KOPT-K1 (cell line): ENCODE results near the gene INPP5J.
"Not testable (repeated sequence)": the region's sequence is repeated elsewhere in the genome, so short reads cannot be mapped to it uniquely, and the experiment has no call there.

Experiments used
- H3K27ac ChIP-seq: fragments of 200-600 bp; sonication (generic); 2 replicates; pipeline ENCODE4 v1.5.1; 2016; ENCODE audit warnings: antibody characterized with exemption, mild to moderate bottlenecking, low read depth, low read length; ENCODE audit not compliant: poor library complexity, severe bottlenecking
- H3K36me3 ChIP-seq: fragments of 200-600 bp; sonication (generic); 2 replicates; pipeline ENCODE4 v1.5.1; 2017; ENCODE audit warnings: antibody characterized with exemption, mild to moderate bottlenecking, low read length, moderate library complexity; ENCODE audit not compliant: insufficient read depth
- H3K9me3 ChIP-seq: fragments of 200-600 bp; sonication (generic); 2 replicates; pipeline ENCODE4 v1.5.1; 2017; ENCODE audit warnings: antibody characterized with exemption, low read length, mild to moderate bottlenecking; ENCODE audit not compliant: insufficient read depth, poor library complexity, severe bottlenecking

INPP5J gene

DNA sequence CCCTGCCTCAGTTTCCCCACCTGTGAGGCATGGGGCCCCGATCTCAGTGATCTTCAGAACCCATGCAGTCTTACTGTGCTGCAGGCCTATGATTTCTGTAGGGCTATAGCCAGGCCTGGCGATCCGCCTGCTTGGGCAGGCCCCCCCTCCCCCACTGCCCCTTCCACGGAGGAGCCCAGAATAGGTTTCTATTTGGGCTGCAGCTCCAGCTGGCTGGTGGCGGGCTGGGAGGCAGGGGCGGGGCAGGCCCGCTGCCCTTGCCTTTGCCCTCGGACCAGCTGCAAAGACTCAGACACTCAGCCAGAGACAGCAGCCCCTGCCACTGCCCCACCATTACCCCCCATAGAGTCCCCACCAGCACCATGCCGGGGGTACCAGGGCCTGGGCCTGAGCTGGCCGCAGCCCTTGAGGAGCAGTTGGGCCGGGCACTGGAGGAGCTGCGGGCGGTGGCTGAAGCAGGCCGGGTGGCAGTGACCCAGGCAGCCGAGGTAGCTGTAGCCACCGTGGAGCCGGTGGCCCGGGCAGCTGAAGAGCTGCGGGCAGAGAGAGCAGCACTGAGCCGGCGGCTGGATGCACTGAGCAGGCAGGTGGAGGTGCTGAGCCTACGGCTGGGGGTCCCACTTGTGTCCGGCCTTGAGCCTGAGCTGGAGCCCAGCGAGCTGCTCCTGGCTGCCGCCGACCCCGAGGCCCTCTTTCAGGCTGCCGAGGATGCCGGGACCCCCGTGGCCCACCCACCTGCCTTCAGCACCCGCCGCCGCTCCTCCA is 29.5 kb upstream of the INPP5J start:
- Histone ChIP-seq H3K36me3 (peaks cover 79% of the 10 kb centered on the region), H3K9me3 (no peaks in the 10 kb centered on the region), H3K27ac (no peak overlapping the region)

DNA sequence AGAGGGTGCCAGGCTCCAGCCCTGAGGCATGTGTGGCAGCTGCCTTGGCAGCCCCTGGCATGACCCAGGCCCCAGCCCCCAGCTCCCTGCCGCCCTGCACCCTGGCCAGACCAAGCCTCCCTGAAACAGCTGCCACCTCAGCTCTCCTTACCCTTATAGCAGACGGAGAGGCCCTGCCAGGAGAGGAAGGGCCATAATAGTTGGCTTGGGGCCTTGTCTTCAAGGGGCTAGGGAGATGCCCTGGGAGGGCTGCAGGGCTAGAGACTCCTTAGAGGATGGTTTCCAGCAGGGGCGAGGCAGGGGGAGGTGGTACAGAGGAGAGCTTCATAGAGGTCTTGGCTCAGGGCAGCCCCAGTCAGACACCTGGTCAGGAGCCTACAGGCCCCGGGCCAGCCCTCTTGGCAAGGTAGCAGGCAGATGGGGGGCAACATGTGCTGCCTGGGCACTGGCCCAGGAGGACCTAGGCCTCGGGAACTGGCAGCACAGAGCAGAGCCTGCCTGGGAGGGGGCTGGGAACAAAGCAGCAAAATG is 28.7 kb upstream of the INPP5J start:
- Histone ChIP-seq H3K36me3 (peaks cover 77% of the 10 kb centered on the region), H3K27ac (no peak overlapping the region), H3K9me3 (no peaks in the 10 kb centered on the region)

DNA sequence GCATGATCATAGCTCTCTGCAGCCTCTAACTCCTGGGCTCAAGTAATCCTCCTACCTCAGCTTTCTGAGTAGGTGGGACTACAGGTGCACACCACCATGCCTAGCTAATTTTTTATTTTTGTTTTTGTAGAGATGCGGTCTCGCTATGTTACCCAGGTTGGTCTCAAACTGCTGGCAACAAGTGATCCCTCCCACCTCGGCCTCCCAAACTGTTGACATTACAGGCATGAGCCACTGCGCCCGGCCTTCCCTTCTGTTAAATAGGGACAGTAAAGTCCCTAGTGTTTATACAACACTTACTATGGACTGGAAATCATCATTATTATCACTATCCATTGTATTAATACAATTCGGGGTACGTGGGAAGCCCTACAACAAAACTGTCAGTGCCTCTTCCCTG is 28.0 kb upstream of the INPP5J start:
- Histone ChIP-seq H3K9me3 (no peaks in the 10 kb centered on the region), H3K27ac (no peak overlapping the region), H3K36me3 (peaks cover 77% of the 10 kb centered on the region)

DNA sequence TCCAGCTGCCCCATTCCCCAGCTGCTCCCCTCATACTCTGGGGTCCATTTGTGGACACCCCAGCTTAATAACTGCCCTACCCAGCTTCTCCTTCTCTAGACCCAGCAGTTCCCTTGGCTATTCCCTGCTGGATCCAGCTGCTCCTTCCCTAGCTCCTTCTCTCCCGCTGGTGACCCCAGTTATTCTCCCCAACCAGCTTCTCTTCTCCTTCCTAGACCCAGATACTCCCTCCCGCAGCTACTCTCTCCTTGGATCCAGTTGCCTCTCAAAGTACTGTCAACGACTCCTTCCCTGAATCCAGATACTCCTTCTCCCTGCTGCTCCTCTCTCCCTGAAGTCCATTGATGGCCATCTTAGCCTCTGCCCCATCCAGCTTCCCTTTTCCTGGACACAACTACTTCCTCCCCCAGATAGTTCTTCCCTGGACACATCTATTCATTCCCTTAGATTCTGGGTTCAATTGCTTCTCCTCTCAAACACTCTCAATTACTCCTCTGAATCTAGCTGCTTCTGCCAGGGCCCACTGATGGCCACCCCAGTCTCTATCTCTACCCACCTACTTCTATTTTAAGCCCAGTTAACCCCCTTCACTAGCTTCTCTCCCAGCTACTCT is 27.0 kb upstream of the INPP5J start:
- Histone ChIP-seq H3K9me3 (no peaks in the 10 kb centered on the region), H3K36me3 (peaks cover 77% of the 10 kb centered on the region), H3K27ac (no peak overlapping the region)

DNA sequence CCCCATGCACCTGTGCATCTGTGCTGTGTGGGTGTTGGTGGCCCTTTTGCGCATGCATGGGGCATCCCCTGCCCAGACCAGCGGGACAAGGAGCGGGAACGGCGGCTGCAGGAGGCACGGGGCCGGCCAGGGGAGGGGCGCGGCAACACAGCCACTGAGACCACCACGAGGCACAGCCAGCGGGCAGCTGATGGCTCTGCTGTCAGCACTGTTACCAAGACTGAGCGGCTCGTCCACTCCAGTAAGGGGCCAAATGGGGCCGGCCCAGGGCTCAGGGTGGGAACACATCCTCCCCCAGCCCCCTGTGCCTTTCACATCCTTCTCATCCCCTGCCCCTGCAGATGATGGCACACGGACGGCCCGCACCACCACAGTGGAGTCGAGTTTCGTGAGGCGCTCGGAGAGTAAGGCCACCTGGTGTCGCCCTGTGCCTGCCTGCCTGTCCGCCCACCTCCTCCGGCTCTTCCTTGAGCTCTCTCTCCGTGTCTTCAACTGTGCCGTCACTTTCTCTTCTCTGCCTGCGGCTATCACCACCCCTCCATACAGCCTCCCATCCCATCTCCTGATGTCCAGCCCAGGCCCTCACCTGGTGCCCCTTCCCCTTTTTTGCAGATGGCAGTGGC is 26.0 kb upstream of the INPP5J start:
- H3K36me3 ChIP-seq: peaks cover 72% of the 10 kb centered on the region
- no peaks in the 10 kb centered on the region for H3K9me3 ChIP-seq
- H3K27ac ChIP-seq: no peak overlapping the region

DNA sequence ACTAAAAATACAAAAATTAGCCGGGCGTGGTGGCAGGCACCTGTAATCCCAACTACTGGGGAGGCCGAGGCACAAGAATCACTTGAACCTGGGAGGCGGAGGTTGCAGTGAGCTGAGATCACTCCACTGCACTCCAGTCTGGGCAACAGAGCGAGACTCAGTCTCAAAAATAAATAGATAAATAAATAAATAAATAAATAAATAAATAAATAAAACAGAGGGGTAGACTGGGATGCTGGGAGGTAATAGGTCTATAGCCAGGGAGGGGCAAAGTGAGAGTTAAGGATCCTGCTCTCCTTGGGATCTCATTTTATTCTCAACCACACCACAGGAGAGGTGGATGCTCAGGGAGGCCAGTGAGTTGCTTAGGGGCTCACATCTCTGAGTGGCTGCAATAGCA is 25.2 kb upstream of the INPP5J start:
- H3K9me3 ChIP-seq, H3K27ac ChIP-seq: not testable (repeated sequence)
- H3K36me3 ChIP-seq: peaks cover 68% of the 10 kb centered on the region

DNA sequence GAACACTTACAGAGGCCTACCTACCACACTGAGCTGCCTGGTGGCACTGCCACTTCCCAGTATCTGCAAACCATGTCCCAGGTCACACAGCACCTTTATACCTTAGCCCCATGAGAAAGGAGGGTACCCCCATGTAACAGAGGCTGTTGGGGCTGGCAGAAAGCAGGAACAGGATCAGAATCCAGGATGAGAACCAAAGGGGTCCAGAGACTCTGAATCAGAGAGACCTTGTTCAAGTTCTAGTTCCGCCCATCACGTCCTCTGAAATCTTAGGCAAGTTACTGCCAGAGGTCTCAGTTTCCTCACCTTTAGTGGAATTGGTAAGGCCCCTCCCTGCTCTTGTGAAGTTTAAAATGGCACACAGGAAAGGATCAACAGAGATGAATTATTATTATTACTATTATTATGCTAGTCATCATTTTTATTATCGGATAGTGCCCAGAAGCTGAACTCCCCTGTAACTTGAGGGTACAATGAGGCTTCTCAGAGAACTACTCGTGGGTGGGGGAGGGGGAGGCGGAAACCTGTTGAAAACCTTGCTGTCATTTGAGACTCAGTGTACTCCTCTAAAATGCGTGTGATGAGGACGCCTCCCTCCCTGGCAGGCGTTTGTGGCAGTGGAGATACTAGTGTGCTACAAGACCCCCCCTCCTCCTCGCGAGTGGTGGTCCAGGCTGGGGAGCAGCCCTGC is 24.7 kb upstream of the INPP5J start:
- H3K27ac ChIP-seq: no peak overlapping the region
- H3K36me3 ChIP-seq: peaks cover 62% of the 10 kb centered on the region
- no peaks in the 10 kb centered on the region for H3K9me3 ChIP-seq

DNA sequence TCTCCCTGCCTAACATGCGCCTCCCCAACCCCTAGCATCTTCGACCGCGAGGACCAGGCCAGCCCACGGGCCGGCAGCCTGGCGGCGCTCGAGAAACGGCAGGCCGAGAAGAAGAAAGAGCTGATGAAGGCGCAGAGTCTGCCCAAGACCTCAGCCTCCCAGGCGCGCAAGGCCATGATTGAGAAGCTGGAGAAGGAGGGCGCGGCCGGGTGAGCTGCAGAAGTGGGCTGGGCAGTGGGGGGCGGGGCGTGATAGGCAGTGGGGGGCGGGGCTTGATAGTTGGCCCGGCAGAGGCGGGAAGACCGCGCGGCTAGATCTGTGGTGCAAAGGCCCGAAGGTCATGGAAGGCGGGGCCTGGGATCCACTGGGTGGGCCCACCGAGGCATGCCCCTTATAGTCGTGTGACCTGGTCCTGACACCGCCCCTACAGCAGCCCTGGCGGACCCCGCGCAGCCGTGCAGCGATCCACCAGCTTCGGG is 24.1 kb upstream of the INPP5J start:
- no peaks in the 10 kb centered on the region for H3K9me3 ChIP-seq
- H3K36me3 ChIP-seq: peaks cover 60% of the 10 kb centered on the region
- H3K27ac ChIP-seq: no peak overlapping the region

DNA sequence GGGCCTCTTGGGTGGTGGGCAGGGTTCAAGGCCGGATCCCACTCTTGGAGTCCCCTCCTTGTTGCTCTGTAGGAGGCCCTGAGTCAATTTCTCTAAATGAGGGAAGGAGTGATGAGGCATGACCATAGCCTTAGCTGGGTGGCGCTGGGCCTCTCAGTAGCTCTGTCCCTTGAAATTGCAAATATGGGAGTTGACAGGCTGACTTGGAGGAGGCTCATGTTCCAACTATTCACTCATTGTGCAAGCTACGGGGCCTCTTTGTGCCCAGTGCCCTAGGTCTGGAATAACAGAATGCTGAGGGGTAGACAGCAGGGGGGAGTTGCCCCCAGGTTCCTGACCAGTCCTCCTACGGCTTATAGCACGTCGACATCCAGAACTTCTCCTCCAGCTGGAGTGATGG is 23.4 kb upstream of the INPP5J start:
- no peak overlapping the region for H3K27ac ChIP-seq
- H3K36me3 ChIP-seq: peaks cover 53% of the 10 kb centered on the region
- H3K9me3 ChIP-seq: no peaks in the 10 kb centered on the region

DNA sequence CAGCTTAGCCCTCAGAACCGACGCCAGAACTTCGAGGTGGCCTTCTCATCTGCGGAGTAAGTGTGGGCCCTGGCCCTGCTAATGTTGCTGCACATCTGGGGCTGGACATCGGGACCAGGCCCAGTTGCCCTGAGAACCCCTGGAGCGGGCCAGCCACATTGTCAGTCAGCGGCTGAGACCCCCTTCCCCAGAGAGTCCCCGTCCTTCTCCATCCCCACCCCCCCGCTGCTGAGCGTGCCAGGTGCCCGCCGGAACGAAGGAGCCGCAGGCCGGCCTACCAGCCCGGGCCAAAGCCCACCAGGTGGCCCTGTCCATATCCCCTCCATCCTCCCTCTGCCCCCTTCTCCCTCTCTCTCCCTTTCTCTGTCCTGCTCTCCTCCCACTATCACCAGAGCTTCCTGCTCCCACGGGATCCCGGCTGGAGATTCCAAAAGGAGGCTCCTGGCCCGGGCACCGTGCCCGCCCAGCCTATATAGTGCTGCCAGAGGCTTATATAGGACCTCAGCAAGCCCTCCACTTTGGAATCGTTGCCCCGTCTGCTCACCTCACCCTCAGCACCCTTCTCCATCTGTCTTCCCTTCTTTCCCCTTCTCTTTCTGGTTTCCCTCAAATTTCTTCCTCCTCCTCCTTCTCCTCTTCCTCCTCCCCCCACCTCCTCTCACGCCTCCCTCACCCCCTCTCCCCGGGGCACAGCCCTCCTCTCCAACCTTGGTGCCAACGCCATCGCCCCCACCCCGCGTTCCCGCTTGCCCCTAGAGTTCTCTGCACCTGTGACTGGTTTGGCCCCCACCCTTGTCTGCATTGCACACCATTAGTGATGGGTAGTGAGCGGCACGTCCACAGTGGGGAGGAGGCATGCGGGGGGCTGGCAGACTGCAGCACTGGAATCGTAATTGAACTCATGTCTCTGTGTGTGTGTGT is 22.7 kb upstream of the INPP5J start:
- Histone ChIP-seq H3K27ac (no peak overlapping the region), H3K9me3 (no peaks in the 10 kb centered on the region), H3K36me3 (peaks cover 50% of the 10 kb centered on the region)

DNA sequence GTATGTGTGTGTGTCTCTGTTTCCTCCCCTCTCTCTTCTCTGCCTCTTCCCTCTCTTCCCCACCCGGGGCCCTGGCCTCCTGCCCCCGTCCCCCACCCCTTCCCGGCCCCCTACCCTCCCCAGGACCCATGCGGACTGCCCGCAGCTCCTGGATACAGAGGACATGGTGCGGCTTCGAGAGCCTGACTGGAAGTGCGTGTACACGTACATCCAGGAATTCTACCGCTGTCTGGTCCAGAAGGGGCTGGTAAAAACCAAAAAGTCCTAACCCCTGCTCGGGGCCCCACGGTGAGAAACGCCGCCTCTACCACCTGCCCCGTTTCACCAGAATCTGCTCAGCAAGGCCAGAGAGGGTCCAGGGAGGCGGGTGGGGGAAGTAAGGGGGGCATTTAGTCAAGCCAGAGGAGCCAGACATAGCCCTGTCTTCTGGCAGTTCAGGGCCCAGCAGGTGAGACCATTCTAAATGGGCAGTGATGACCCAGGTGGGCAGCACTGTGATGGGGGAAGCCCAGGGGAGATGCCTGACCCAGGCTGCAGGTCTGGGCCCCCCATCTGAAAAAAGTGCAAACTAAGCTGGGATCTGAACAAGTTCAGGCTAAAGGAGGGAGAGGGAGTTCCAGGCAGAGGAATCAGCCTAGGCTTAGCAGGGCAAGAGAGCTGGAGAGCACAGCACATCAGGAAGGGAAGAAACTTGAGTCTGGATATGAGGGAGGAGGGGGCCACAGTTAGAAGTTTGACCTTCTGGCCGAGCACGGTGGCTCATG is 21.8 kb upstream of the INPP5J start:
- peaks cover 42% of the 10 kb centered on the region for H3K36me3 ChIP-seq

DNA sequence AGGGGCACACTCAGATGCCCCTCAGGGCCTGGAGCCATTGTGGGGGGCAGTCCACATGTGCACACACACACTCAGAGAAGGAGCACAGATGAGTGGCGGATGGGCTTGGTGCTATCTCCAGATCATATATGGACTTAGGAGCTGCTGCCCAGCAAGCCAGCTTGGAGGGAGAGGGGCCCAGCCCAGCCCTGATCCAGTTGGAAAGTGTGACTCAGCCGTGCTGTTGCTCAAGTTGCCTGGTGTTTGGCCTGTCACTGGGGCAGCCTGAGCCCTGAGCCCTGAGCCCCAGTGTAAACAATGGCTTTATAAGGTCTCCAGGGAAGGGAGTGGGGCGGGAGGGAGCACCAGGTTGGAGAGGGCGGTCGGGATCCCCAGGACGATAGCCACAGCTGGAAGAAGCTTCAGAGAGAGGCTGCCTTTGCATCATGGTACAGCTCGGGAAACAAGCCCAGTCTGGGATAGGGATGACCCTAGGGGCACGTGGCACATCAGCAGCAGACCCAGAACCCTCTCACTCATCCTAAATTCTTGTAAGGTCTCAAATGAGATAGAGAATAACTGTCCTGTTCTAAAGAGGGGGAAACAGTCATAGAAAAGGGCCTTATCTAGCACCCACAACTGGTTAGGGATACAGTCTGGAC is 20.2 kb upstream of the INPP5J start:
- H3K36me3 ChIP-seq: peaks cover 30% of the 10 kb centered on the region
- no peaks in the 10 kb centered on the region for H3K9me3 ChIP-seq
- H3K27ac ChIP-seq: no peak overlapping the region

More for the DNA sequence above, 21.8 kb upstream of the INPP5J start:
- H3K9me3 ChIP-seq: no peaks in the 10 kb centered on the region
- no peak overlapping the region for H3K27ac ChIP-seq

DNA sequence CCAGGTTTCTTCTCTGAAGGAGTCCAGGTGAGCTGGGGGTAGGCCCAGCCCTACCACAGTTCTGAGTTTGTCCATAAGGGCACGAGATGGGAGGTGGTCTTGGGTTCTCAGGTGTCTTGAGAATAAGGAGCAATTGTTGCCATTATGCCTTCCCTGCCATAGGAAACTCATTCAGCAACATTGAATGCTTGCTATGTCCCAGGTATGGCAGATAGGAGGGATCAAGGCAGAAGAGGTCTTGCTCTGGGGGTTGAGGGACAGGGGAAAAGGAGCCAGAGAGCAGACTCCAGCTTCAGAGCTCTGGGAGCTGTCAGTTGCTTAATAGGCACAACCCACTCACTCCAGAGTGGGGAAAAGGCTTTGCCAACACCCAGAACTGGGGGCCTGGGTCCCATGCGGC is 19.7 kb upstream of the INPP5J start:
- Histone ChIP-seq H3K9me3 (no peaks in the 10 kb centered on the region), H3K36me3 (peaks cover 30% of the 10 kb centered on the region), H3K27ac (no peak overlapping the region)
